ENCODE results near the gene CD40LG.

Gene CD40LG

DNA sequence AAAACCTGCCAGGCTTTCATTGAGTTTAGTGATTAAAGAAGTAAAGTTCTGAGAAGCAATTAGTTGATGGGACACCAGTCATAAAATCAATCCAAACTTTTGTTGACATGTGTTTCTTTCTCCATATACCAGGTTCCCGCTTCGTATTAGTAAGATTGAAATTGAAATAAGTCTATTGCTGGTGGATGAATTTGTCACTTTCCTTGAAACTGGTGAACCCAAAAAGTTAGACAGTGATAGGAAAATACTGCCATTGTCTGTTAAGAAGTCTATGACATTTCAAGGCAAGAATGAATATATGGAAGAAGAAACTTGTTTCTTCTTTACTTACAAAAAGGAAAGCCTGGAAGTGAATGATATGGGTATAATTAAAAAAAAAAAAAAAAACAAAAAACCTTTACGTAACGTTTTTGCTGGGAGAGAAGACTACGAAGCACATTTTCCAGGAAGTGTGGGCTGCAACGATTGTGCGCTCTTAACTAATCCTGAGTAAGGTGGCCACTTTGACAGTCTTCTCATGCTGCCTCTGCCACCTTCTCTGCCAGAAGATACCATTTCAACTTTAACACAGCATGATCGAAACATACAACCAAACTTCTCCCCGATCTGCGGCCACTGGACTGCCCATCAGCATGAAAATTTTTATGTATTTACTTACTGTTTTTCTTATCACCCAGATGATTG is at the start of gene CD40LG:
TSS of gene CD40LG (plus strand) at position 482 of the 684 bp plus-strand sequence. CDS start at position 573, 91 bp downstream.
- Histone ChIP-seq H3K4me3 (peak within 1 kb of the TSS in 3 of 7 experiments; percentile 1 to 21 (median 12)), H3K27ac (peak within 1 kb of the TSS in 3 of 21 experiments; percentile 37 to 68 (median 50))

DNA sequence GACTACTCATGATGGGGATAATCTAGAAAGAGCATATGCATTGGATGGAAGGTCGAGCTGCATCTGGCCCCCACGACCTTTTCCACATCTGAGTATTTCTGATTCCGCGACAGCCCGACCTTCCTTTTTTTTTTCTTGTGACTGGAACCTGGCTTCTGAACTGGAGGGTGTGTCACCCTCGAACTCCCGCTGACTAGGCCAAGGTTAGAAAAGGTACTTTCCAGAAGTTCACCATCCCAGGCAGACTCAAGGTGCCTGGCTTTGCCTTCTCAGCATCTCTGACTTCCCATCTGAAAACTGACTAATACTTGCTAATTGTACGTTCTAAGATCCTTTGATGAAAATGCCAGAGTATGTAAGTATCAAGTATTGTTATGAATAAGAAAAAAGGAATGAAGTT is 49.3 kb upstream of the CD40LG start:
- Histone ChIP-seq H3K4me3 (no peak overlapping the region), H3K27ac (peak overlapping the region in 1 of 21 experiments; percentile 42)

DNA sequence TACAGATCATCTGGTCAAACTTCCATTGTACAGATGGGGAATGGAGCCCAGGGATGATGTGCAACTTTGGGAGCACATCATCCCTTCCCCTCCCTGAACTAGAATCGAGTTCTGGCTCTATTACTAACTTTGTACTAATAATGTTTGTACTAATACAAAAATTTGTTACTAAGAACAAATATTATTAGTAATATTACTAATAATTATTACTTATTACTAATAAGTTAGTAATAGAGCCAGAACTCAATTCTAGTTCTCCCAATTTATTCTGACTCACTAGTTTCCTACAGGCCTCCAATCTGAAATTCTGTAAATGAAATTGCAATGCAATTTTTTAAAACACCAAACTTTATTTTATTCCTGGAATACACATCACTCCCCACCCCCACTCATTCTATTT is 47.9 kb upstream of the CD40LG start:
- no peak overlapping the region for H3K4me3 ChIP-seq
- no peak overlapping the region for H3K27ac ChIP-seq

- no peak overlapping the region for H3K27ac ChIP-seq
- H3K4me3 ChIP-seq = no peak overlapping the region
Measured at GRCh38 chrX:136607236-136607635, 40.7 kb upstream of the CD40LG start.

DNA sequence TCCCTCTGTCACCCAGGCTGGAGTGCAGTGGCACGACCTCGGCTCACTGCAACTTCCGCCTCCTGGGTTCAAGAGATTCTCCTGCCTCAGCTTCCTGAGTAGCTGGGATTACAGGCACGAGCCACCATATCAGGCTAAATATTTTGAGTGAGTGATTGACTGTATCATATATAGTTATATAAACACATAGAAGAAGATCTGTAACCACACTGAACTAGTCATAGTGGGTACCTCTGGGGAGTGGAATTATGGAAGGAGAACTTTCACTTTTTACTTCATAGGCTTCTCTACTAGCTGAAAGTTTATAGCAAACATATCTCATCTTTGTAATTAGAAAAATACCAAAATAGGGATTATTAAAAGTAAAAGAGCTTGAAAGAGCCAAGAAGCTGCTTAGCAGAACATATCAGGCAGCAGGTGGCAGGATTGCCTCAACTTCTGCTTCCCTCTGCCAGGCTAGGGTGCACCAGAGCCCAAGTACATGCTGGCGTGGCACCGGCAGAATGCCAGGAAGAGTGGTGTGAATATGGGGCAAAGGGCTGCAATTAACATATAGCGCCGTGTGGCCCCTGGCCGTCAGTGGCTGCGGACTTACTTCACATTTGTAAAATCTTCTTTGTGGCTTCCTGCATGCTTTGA is 39.5 kb upstream of the CD40LG start:
- H3K27ac ChIP-seq = peak overlapping the region in 1 of 21 experiments; percentile 37

DNA sequence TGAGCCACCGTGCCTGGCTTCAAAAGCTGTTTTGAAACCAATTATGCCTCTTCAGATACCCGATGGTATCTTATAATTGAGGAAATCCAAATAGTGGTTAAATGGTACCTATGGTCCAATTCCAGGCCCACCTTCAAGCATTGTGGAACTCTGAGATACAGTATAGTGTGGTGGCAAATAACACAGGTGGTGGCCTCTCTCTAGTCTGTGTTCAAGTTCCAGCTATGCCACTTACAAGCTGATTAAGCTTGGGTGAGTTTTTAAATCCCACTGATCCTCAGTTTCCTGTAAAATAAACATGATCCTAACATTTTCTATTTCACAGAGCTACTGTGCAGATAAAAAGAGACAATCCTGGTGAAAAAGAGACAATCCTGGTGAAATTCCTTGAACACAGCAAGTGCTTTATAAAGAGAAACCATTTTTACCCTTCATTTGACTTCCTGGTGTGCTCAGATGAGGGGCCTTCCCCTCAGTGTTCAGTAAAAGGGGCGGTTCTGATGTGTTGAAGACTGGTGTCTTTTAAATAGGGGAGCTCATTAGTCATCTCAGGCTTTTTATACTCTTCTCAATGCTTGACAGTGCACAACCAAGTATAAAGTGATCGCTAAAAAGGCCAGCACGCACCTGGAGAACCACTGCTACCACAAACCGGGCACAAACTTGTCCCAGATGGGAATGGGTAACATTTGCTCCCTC is 30.8 kb upstream of the CD40LG start:
- Histone ChIP-seq H3K4me3 (no peak overlapping the region), H3K27ac (peak overlapping the region in 1 of 21 experiments; percentile 19)

More for the DNA sequence above, 39.5 kb upstream of the CD40LG start:
- H3K4me3 ChIP-seq = no peak overlapping the region

DNA sequence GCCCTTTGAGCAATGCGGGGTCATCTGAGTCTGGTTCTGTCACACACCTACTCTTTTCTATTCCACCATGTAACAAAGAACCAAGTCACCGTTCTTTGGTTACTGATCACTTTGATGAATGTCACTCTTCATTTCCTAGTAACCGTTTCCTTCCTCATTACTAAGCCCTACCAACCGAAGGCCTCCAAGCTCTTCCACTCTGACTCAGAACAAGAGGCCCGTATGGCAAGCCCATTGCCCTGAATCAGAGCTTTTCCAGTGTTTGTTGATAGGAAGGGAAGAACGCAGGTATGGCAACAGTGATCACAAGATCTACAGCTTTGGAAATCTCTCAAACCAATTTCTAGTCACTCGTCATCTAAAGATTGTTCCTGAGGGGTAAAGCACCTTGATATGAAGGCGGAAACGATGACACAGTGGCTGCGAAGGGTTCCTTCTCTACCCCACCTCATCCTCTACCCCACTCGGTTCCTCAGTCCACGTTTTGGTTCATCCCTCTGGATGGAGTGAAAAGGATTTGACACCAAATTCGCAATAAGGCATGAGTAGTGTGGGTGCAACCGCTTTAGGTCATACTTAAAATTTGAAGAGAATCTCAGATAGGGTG is 28.0 kb upstream of the CD40LG start:
- H3K27ac ChIP-seq = no peak overlapping the region
- H3K4me3 ChIP-seq = no peak overlapping the region

- Histone ChIP-seq H3K4me3 (no peak overlapping the region), H3K27ac (no peak overlapping the region)
Measured at GRCh38 chrX:136620780-136621179, 27.2 kb upstream of the CD40LG start.

DNA sequence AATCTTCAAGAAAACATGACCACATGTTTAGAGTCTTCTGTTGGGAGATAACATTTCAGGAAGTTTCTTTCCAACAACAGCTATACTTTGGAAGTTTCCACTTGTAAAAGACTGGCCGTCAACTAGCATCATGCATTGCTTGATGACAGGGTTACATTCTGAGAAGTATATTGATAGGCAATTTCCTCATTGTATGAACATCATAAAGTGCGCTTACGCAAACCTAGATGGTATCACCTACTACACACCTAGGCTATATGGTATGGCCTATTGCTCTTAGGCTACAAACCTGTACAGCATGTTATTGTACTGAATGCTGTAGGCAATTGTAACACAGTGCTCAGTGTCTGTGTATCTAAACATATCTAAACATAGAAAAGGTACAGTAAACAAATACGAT is 25.4 kb upstream of the CD40LG start:
- no peak overlapping the region for H3K27ac ChIP-seq
- H3K4me3 ChIP-seq = no peak overlapping the region

GRCh38 chrX:136623396-136623795 is 24.6 kb upstream of the CD40LG start:
- H3K27ac ChIP-seq = no peak overlapping the region
- H3K4me3 ChIP-seq = no peak overlapping the region

DNA sequence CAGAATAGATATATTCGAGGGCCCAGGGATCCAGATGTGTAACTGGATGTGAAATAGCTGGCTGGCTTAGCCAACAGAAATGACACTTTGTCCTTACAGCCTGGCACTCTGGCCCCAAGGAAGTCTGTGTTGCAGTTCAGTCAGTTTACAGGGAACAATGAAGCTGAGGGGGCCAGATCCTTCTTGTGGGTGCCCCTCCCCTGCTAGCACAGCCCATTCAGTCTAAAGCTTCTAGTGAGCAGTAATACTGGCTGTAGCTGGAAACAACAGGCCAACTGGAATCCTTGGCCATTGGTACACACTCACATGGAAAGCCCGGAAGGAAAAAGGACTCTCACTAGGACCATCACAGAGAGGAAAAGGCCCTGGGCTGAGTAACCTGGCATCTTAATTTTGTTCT is 22.7 kb upstream of the CD40LG start:
- Histone ChIP-seq H3K4me3 (no peak overlapping the region), H3K27ac (no peak overlapping the region)

GRCh38 chrX:136626237-136626636 is 21.7 kb upstream of the CD40LG start:
- Histone ChIP-seq H3K27ac (peak overlapping the region in 1 of 21 experiments; percentile 48), H3K4me3 (no peak overlapping the region)

- H3K27ac ChIP-seq = peak overlapping the region in 1 of 21 experiments; percentile 48
- no peak overlapping the region for H3K4me3 ChIP-seq
Measured at GRCh38 chrX:136626891-136627290, 21.1 kb upstream of the CD40LG start.

- Histone ChIP-seq H3K27ac (peak overlapping the region in 1 of 21 experiments; percentile 48), H3K4me3 (no peak overlapping the region)
Measured at GRCh38 chrX:136627409-136627808, 20.5 kb upstream of the CD40LG start.

DNA sequence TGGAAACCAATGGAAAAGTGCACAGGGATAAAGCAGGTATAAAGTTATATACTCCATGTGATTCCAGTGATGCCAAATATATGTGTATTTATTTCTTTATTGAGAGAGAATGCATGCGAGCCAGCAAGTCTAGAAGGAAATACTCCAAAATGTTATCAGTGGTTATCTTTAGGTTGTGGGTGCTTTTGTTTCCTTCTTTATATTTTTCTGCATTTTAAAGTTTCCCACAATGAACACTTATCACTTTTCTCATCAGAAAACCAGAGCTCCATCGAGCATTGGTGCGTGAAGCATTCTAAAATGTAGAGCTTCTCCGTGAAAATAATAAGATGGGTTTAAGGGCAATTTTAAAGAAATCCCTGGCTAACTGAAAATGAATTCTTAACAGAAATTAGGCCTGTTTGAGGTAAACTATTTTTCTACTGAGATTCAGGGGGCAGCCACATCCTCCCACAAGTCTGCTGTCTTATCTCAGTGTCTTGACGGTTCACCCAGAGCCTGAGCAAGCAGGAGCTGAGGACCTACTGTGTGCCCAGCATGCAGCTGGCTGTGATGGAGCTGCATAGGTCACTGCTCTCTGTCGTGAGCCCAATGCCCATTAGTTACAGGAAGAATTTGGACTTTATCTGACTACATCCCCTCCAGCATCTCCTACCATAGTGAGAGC is 18.7 kb upstream of the CD40LG start:
- peak overlapping the region in 2 of 21 experiments; percentile 43 to 65 for H3K27ac ChIP-seq
- no peak overlapping the region for H3K4me3 ChIP-seq

DNA sequence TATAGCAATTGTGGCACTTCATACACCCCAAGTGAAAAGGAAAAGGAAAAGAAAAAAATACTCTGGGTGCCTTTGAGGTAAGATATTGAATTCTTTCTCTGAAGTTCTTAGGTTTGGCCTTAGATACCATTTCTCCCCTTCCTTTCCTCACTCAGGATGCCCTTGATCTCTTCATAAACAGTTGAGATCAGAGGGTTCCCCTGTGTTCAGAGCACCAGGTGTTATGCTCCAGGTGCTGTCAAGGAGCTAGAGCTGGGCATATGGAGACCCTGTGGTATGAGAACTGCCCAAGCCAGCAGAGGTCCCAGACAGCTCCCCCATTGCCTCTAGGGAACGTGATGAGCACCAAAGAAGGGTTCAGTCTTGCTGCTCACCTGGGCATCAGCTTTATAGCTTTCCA is 17.1 kb upstream of the CD40LG start:
- Histone ChIP-seq H3K4me3 (no peak overlapping the region), H3K27ac (no peak overlapping the region)

GRCh38 chrX:136635235-136635634 is 12.7 kb upstream of the CD40LG start:
- Histone ChIP-seq H3K4me3 (no peak overlapping the region), H3K27ac (peak overlapping the region in 2 of 21 experiments; percentile 37 to 44)

DNA sequence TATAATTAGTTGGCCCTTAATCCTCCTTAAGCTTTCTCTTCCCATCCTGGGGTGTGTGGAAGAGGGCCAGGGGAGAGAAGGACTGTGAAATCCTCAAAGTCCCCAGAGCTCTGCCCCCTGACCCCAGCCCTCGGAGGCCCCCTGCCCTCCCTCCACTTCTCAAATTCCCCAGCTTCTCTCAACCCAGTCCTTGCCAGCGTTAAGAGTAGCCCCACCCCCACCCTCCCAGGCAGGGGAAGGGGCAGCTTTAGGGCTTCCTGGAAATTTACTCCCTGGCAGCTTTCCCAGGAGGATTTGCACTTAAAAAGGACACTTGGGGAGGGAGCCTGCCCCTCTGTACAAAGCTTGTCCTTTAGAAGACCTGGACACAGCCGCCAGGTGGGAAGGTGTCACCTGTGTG is 11.8 kb upstream of the CD40LG start:
- H3K4me3 ChIP-seq = no peak overlapping the region
- peak overlapping the region in 2 of 21 experiments; percentile 37 to 44 for H3K27ac ChIP-seq

GRCh38 chrX:136639506-136640176 is 8.3 kb upstream of the CD40LG start:
- Histone ChIP-seq H3K4me3 (peak overlapping the region in 1 of 7 experiments; percentile 10), H3K27ac (peak overlapping the region in 4 of 21 experiments; percentile 30 to 74 (median 61))

Data from skin epidermis (tissue), 12 donors.